Hippocampal formation (tissue), 2 donors: ENCODE results near the gene VWA3A.
A peak's percentile ranks its signal among the peaks of the same experiment; 100 is the strongest.
"Not testable (repeated sequence)": the region's sequence is repeated elsewhere in the genome, so short reads cannot be mapped to it uniquely, and the experiment has no call there.

Experiments used
- DNase-seq, 2 donors: peaks; one replicate each; lab custom pipeline; 2025; lab: John Stamatoyannopoulos, UW

The VWA3A gene

GRCh38 chr16:22089910-22090309 is 2.4 kb upstream of the VWA3A start:
- DNase-seq = no peak

DNA sequence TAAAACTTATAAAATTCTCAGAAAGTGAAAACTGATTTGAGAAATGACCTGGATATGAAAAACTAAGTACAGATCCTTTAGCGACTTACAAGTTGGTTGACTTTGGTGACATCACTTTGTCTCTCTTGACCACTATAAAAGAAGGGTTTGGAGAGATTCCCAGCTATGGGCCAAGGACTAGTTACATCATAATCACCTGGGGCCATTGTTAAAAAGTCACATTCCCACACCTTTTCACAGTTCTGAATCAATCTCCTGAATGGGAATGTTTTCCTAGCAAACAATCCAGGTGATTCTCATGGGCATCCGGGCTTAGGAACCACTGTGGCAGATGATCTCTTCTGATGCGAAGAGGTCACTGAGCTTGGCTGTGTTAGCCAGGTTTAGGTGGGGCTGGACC is 620 bp upstream of the VWA3A start:
- DNase-seq = no peak

DNA sequence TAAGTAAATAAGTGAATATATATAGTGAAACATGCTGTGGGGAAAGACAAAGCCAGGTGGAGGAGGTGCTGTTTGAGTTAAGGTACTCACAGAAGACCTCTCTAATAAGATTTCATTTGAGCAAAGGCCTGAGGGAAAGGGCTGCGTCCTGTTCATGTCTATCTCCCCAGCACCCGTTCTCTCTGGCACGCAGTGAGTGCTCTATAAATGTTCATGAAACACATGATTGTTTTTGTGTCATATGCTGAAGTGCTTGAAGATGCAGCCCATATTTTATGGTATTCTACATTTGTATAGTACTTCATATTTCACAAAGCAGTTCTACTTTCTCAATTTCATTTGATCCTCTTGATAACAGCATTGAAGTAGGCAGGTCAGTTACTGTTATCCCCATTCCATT is 990 bp downstream of the VWA3A start:
- DNase-seq = no peak

DNA sequence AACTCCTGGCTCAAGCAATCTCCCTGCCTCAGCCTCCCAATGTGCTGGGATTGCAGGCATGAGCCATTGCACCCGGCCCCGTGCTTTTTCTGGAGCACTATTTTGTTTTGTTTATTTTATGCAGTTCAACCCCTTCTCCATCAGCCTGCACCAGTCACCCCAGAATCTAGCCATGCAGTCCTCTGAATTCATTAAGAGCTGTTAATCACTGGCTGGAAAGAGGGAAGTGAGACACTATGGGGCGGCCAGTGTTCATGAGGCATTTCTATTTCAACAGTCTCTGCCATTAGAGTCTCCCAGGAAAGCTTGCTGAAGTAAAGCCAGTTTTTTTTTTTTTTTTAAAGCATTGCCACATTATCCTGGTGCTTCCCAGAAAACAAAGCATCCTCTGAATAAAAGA is 1.7 kb downstream of the VWA3A start:
- DNase-seq = no peak

DNA sequence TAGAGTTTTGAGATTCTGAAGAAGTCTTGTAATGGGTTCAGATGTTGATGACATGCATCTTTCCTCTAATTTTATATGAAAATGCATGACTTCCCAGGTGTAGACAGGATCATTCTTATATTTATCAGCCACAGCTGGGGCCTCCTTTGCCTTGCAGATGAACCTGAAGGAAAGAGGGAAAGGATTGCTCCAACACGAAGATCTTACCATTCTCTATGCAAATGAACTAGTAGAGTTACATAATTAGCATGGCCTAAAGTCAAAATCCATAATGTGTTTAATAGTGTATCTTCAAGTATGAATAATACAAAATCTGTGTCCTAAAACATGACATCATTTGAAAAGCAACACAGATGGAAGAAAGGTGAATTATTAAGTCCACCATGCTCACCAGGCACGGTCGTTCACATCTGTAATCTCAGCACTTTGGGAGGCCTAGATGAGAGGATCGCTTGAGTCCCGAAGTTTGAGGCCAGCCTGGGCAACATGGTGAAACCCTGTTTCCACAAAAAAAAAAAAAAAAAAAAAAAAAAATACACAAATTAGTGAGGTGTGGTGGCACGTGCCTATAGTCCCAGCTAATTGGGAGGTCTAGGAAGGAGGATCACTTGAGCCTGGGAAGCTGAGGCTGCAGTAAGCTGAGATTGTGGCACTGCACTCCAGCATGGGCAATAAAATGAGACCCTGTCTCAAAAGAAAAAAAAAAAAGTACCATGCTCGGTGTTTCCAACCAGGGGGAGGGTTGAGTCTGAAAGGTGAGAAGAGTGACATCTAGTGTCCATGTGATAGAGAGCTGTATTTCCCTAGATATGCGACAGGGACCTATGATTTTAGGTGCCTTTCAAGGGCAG is 6.3 kb downstream of the VWA3A start:
- peak in 1 of 2 donors; percentile 26 for DNase-seq

GRCh38 chr16:22099256-22099975 is 7.1 kb downstream of the VWA3A start:
- DNase-seq = no peak

- no peak for DNase-seq
Observed at GRCh38 chr16:22103441-22103840, 11.1 kb downstream of the VWA3A start.

DNA sequence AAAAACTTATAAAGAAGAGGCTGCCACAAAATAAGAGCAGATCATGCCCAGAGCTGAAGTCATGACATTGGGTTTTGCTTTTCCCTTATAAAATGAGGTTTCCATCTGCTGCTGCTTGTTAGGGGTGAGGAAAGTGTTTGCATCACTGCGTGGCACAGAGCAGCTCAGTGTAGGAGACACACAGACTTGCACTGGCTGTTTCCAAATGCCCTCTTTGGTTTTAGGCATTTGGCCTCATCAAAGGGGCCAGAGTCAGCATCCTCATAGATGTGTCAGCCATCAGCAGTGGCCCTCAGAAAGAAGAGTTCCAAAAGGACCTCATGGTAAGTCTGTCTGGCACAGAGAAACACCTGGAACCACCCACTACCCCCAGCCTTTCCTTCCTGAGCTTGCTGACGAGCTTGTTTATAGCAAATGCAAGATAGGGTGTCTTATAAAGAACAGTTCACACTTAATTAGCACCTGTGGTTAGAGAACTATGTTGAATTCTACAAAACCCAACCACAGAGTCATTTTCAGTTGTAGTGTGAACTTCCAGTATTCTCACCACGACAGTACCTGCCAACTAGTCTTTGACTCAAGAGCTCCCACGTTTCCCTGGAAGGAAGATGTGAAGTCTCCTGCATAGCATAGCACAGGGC is 17.0 kb downstream of the VWA3A start:
- no peak for DNase-seq

DNA sequence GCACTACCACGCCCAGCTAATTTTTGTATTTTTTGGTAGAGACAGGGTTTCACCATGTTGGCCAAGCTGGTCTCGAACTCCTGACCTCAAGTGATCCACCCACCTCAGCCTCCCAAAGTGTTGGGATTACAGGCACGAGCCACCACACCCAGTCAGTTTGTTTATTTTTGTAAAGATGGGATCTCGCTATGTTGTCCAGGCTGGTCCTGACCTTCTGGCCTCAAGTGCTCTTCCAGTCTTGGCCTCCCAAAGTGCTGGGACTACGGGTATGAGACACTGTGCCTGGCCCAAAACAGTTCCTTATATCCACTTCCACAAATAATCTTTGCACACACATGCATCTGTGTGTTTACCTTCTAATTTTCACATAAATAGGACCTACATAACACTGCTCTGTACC is 19.3 kb downstream of the VWA3A start:
- not testable (repeated sequence) for DNase-seq

DNA sequence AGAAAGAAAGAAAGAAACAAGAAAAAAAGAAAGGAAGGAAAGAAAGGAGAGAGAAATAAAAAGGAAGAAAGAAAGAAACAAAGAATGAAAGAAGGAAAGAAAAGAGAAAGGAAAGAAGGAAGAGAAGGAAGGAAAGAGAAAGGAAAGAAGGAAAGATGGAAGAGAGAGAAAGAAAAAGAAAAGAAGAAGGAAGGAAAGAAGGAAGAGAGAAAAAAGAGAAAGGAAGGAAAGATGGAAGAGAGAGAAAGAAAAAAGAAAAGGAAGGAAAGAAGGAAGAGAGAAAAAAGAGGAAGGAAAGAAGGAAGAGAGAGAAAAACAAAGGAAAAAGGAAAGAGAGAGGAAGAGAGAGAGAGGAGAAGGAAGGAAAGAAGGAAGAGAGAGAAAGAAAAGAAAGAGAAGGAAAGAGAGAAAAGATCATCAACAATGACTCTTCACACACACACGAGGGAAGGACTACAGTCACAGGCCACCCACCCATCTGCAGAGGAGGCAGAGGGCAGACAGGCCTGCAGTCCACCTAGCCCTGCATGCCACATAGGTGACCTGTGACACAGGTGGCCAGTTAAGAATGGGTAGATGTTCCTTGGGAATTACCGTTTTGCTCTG is 23.9 kb downstream of the VWA3A start:
- DNase-seq = no peak

DNA sequence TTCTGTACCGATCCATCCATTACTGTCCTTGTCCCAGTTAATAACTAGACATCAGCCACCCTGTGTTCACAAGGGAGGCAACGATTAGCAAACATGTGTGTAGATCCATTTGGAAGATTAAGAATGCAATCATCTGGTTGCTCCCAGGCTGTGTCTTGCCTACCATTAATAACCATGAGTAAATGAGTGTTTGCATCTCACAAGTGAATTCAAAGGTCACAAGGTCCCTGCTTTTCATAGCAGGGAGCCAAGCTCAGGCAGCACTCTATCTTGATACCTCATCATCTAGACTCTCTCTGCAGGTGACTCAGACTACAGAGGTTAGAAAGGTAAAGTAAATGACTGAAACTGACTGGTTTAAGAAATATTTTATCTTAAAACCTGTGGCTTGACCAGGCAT is 25.3 kb downstream of the VWA3A start:
- DNase-seq = no peak

DNA sequence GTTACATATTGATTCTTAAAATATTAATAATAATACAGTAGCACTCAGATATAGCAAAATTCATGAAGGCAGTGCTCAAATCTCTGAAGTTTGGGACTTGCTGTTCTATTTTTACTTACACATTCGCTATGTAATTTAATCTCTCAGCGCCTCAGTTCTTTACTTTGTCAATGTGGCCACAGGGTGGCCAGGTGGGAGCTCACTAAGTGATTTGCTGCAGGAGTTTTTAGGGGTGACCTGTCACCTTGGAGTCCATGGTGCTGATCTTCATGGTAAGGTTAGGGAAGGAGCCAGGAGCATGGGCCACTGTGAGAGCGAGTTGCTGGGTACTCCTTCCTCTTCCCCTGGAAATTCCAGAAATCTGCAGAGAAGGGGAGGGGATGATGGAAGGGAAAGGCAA is 28.1 kb downstream of the VWA3A start:
- DNase-seq = no peak

- DNase-seq = no peak
Observed at GRCh38 chr16:22122239-22122638, 29.9 kb downstream of the VWA3A start.

GRCh38 chr16:22123146-22123545 is 30.8 kb downstream of the VWA3A start:
- no peak for DNase-seq

- no peak for DNase-seq
Observed at GRCh38 chr16:22123759-22124490, 31.6 kb downstream of the VWA3A start.

GRCh38 chr16:22124583-22125284 is 32.4 kb downstream of the VWA3A start:
- DNase-seq = no peak

DNA sequence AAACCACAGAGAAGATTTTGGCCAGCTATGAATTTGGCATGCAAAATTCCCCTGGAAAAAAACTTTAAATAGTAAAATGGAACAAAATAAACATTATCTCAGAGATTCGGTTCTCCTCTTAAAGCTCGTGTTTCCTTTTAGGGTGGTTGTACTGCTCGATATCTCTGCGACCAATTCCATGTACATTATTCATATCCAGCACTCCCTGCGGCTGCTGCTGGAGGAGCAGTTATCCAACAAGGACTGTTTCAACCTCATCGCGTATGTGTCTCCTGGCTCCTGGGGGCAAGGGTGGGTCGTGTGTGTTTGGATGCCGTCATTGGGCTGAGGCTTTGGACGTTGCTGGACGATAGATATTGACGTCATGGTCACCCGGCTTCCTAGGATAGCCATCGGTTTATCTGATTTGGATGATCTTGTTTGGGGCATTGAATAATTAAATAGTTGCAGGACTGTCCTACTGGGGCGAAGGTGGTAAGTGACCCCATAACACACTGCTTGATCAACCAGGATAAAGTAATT is 33.8 kb downstream of the VWA3A start:
- DNase-seq = no peak

DNA sequence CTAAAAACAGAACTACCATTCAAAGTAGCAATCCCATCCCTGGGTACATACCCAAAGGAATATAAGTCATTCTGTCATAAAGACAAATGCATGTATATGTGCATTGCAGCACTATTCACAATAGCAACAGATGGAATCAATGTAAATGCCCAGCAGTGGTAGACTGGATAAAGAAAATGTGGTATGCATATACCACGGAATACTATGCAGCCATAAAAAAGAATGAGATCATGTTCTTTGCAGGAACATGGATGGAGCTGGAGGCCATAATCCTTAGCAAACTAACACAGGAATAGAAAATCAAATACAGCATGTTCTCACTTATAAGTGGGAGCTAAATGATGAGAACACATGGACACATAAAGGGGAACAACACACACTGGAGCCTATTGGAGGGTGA is 36.2 kb downstream of the VWA3A start:
- DNase-seq = not testable (repeated sequence)

GRCh38 chr16:22130528-22130927 is 38.2 kb downstream of the VWA3A start:
- no peak for DNase-seq

DNA sequence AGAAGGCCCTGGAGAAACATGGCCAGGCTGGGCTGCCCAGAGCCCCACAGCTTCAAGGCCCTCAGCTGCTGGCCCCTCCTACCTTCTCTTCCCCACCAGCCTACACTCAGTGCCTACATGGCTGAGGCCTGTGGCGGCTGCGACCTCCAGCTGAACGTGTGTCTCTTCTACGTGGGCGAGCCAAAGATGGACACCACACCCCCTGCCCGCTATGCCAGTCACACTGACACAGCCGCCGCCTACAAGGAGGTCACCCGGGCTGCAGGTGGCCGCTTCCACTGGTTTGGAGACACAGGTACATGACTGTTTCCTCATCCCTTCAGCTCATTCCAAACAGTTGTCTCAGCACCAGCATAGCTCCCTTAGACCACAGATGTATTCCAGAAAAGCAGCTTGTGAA is 40.5 kb downstream of the VWA3A start:
- DNase-seq = no peak

- no peak for DNase-seq
Observed at GRCh38 chr16:22138482-22138881, 46.1 kb downstream of the VWA3A start.
